Spleen (tissue), 7 donors: ENCODE results near the gene PIAS4.

Experiments
- CTCF ChIP-seq, 11 experiments: fragments of 200-600 bp in 7 of 11; fragments of 450-650 bp in 4 of 11; sonication (generic) in 4 of 11; IDR thresholded peaks in 8 of 11; conservative IDR thresholded peaks in 3 of 11; 1 replicate in 7 of 11; 2 replicates in 4 of 11; pipeline versions ENCODE4 v1.4.0 to v1.8.0; 2016 to 2021; ENCODE audit warnings: antibody characterized with exemption in 11 of 11, inconsistent platforms in 4 of 11, mild to moderate bottlenecking in 1 of 11
- POLR2AphosphoS5 ChIP-seq, 3 donors: sonication (generic); formaldehyde crosslinking; IDR thresholded peaks; one replicate each; pipeline ENCODE4 v1.5.1; 2017; ENCODE audit warnings: antibody characterized with exemption in 3 of 3
- donor health status: DM: no; HTN: no; CAD: no; lungs with moderate emphysema.
- donor health status: DM: no; HTN: no; CAD: no.
- donor health status: DM: no; HTN: no; CAD: no.

- no peak for TF ChIP-seq CTCF (IDR thresholded peaks at IDR 0.05 in 8 of 11, conservative IDR thresholded peaks at IDR 0.05 in 3 of 11)
- no peak for TF ChIP-seq POLR2AphosphoS5 (IDR thresholded peaks at IDR 0.05)
Observed at GRCh38 chr19:3995607-3996006, 11.9 kb upstream of the PIAS4 start.
